SK-N-SH treated with all-trans-retinoic acid at 6 μM for 48 hours (cell line): ENCODE measurements around the gene ALG14.

Experiments
- ATAC-seq: fragments of 200-7000 bp; cut with Tn5 transposase; 3 replicates; pipeline ENCODE4 v1.9.1; 2020; ENCODE audit warnings: mild to moderate bottlenecking, moderate library complexity
- ARNTL ChIP-seq: fragments of 450-650 bp; formaldehyde crosslinking; IDR thresholded peaks from 2 replicates; pipeline ENCODE4 v1.5.0; 2020; ENCODE audit warnings: low read depth, mild to moderate bottlenecking, moderate library complexity, borderline replicate concordance
- BACH2 ChIP-seq: fragments of 250-450 bp; sonication (Bioruptor Pico); IDR thresholded peaks from 2 replicates; pipeline ENCODE4 v1.9.0; 2021; ENCODE audit warnings: mild to moderate bottlenecking, borderline replicate concordance
- CSDC2 ChIP-seq: fragments of 250-450 bp; sonication (Bioruptor Pico); IDR thresholded peaks from 2 replicates; pipeline ENCODE4 v1.5.0; 2020; ENCODE audit warnings: mild to moderate bottlenecking, moderate library complexity
- CSRNP3 ChIP-seq: fragments of 250-450 bp; sonication (Bioruptor Pico); IDR thresholded peaks from 2 replicates; pipeline ENCODE4 v1.5.1; 2021; ENCODE audit warnings: mild to moderate bottlenecking, moderate library complexity
- ESRRG ChIP-seq: fragments of 250-450 bp; sonication (Bioruptor Pico); IDR thresholded peaks from 2 replicates; pipeline ENCODE4 v1.6.1; 2021; ENCODE audit warnings: mild to moderate bottlenecking
- GLIS3 ChIP-seq: fragments of 250-450 bp; sonication (Bioruptor Pico); IDR thresholded peaks from 2 replicates; pipeline ENCODE4 v1.5.0; 2020; ENCODE audit warnings: mild to moderate bottlenecking, moderate library complexity
- ISL1 ChIP-seq: fragments of 250-450 bp; sonication (Bioruptor Pico); IDR thresholded peaks from 2 replicates; pipeline ENCODE4 v2.1.2; 2022; ENCODE audit warnings: mild to moderate bottlenecking, moderate library complexity
- OSR1 ChIP-seq: fragments of 250-450 bp; sonication (Bioruptor Pico); IDR thresholded peaks from 2 replicates; pipeline ENCODE4 v1.8.0; 2022; ENCODE audit warnings: moderate library complexity, mild to moderate bottlenecking, inconsistent platforms
- RARB ChIP-seq: fragments of 250-450 bp; sonication (Bioruptor Pico); IDR thresholded peaks from 2 replicates; pipeline ENCODE4 v1.8.0; 2021; ENCODE audit warnings: mild to moderate bottlenecking, moderate library complexity
- SNAI2 ChIP-seq: fragments of 250-450 bp; sonication (Bioruptor Pico); IDR thresholded peaks from 2 replicates; pipeline ENCODE4 v1.5.0; 2020; ENCODE audit warnings: mild to moderate bottlenecking, moderate library complexity
- TCF4 ChIP-seq: fragments of 250-450 bp; sonication (Bioruptor Pico); IDR thresholded peaks from 2 replicates; pipeline ENCODE4 v1.8.0; 2021; ENCODE audit warnings: mild to moderate bottlenecking, moderate library complexity, borderline replicate concordance
- TOX ChIP-seq: fragments of 250-450 bp; sonication (Bioruptor Pico); IDR thresholded peaks from 2 replicates; pipeline ENCODE4 v1.8.0; 2021; ENCODE audit warnings: mild to moderate bottlenecking, moderate library complexity, borderline replicate concordance
- TSHZ2 ChIP-seq: fragments of 250-450 bp; sonication (Bioruptor Pico); IDR thresholded peaks from 2 replicates; pipeline ENCODE4 v1.5.0; 2020; ENCODE audit warnings: mild to moderate bottlenecking, moderate library complexity
- ZC3H10 ChIP-seq: fragments of 250-450 bp; sonication (Bioruptor Pico); IDR thresholded peaks from 2 replicates; pipeline ENCODE4 v1.5.1; 2021; ENCODE audit warnings: mild to moderate bottlenecking, moderate library complexity
- ZFP3 ChIP-seq: fragments of 250-450 bp; sonication (Bioruptor Pico); IDR thresholded peaks from 2 replicates; pipeline ENCODE4 v1.5.0; 2020; ENCODE audit warnings: mild to moderate bottlenecking, moderate library complexity
- ZFP30 ChIP-seq: fragments of 450-650 bp; formaldehyde crosslinking; IDR thresholded peaks from 2 replicates; pipeline ENCODE4 v1.5.0; 2022; ENCODE audit warnings: mild to moderate bottlenecking, moderate library complexity
- ZNF70 ChIP-seq: fragments of 450-650 bp; formaldehyde crosslinking; IDR thresholded peaks from 2 replicates; pipeline ENCODE4 v1.5.0; 2020; ENCODE audit warnings: mild to moderate bottlenecking, moderate library complexity
- ZNF8 ChIP-seq: fragments of 450-650 bp; formaldehyde crosslinking; IDR thresholded peaks from 2 replicates; pipeline ENCODE4 v1.5.0; 2020; ENCODE audit warnings: mild to moderate bottlenecking, moderate library complexity
- TF ChIP-seq, protein P1 (sequence below): fragments of 250-450 bp; sonication (Bioruptor Pico); IDR thresholded peaks from 2 replicates; pipeline ENCODE4 v1.8.0; 2020; ENCODE audit warnings: mild to moderate bottlenecking, moderate library complexity, borderline replicate concordance

The ALG14 gene

GRCh38 chr1:94926915-94927404 lies 145.8 kb downstream of the ALG14 start, which contains the start of gene CNN3:
CNN3 (minus strand) TSS chr1:94927110; CDS start chr1:94926894, 216 bp downstream.
- TF ChIP-seq ZNF70 (CRISPR knock-in tag) (no peak), BACH2 (CRISPR knock-in tag) (no peak), ARNTL (CRISPR knock-in tag) (no peak), GLIS3 (CRISPR knock-in tag) (peak; percentile 63; the same call in 1 of the 2 replicates)
- ATAC-seq, result peak; percentile 92

- peak; percentile 69 for ATAC-seq
- TF ChIP-seq RARB, result no peak
- TF ChIP-seq ZFP30 (CRISPR knock-in tag), result no peak
- TF ChIP-seq ISL1 (CRISPR knock-in tag), result no peak
- no peak for TF ChIP-seq ZC3H10
- no peak for TF ChIP-seq ZFP3 (CRISPR knock-in tag)
- no peak for TF ChIP-seq SNAI2
- TF ChIP-seq TCF4 (CRISPR knock-in tag), result no peak
- no peak for TF ChIP-seq CSDC2 (CRISPR knock-in tag)
- no peak for TF ChIP-seq OSR1 (CRISPR knock-in tag)
- no peak for TF ChIP-seq ZNF70 (CRISPR knock-in tag)
- no peak for TF ChIP-seq CSRNP3
- TF ChIP-seq ZNF8 (CRISPR knock-in tag), result no peak
- TF ChIP-seq, all 23 proteins: peak for 0
These were observed 146.4 kb downstream of the ALG14 start for GRCh38 chr1:94926126-94926914.

GRCh38 chr1:94925561-94926125 lies 147.1 kb downstream of the ALG14 start:
- no peak for TF ChIP-seq ZC3H10
- TF ChIP-seq, protein P1, sequence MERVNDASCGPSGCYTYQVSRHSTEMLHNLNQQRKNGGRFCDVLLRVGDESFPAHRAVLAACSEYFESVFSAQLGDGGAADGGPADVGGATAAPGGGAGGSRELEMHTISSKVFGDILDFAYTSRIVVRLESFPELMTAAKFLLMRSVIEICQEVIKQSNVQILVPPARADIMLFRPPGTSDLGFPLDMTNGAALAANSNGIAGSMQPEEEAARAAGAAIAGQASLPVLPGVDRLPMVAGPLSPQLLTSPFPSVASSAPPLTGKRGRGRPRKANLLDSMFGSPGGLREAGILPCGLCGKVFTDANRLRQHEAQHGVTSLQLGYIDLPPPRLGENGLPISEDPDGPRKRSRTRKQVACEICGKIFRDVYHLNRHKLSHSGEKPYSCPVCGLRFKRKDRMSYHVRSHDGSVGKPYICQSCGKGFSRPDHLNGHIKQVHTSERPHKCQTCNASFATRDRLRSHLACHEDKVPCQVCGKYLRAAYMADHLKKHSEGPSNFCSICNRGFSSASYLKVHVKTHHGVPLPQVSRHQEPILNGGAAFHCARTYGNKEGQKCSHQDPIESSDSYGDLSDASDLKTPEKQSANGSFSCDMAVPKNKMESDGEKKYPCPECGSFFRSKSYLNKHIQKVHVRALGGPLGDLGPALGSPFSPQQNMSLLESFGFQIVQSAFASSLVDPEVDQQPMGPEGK (CRISPR knock-in tag), result 0 out of 2 replicates have a peak, but pooled peaks have one; percentile 45
- peak; percentile 60 for ATAC-seq

GRCh38 chr1:94925004-94925403 lies 147.7 kb downstream of the ALG14 start:
- ATAC-seq, result no peak
- TF ChIP-seq TOX (CRISPR knock-in tag) (no peak), CSDC2 (CRISPR knock-in tag) (no peak), ARNTL (CRISPR knock-in tag) (no peak), GLIS3 (CRISPR knock-in tag) (no peak), ISL1 (CRISPR knock-in tag) (no peak), CSRNP3 (no peak), TSHZ2 (CRISPR knock-in tag) (no peak), BACH2 (CRISPR knock-in tag) (no peak), ESRRG (no peak)
